HEK293T (cell line): ENCODE measurements around the gene DLX4.

Experiments used
- CTCF ChIA-PET: fragments of 350-600 bp; formaldehyde crosslinking; extraction: SDS; loops from one replicate; lab custom pipeline; 2021; ENCODE audit warnings: antibody characterized with exemption, inconsistent platforms; lab: Yijun Ruan, JAX
- POLR2A ChIA-PET: fragments of 350-600 bp; formaldehyde crosslinking; extraction: SDS; loops from one replicate; lab custom pipeline; 2020; ENCODE audit warnings: antibody characterized with exemption, inconsistent platforms; lab: Yijun Ruan, JAX
- DNase-seq: peaks from one replicate; pipeline ENCODE4 v3.0.0; 2012; ENCODE audit warnings: mixed read lengths; ENCODE audit errors: extremely low spot score
- ARNT ChIP-seq: fragments of 450-650 bp; IDR thresholded peaks from 2 replicates; pipeline ENCODE4 v1.6.1; 2017; ENCODE audit warnings: mild to moderate bottlenecking
- BHLHE40 ChIP-seq: fragments of 450-650 bp; IDR thresholded peaks from 2 replicates; pipeline ENCODE4 v1.6.1; 2016; ENCODE audit warnings: mild to moderate bottlenecking, moderate library complexity, borderline replicate concordance
- CTBP1 ChIP-seq: fragments of 450-650 bp; IDR thresholded peaks from 2 replicates; pipeline ENCODE4 v1.6.1; 2016; ENCODE audit warnings: borderline replicate concordance
- ELF4 ChIP-seq: fragments of 450-650 bp; IDR thresholded peaks from 2 replicates; pipeline ENCODE4 v1.6.1; 2017; ENCODE audit warnings: antibody characterized with exemption
- FOXA1 ChIP-seq: fragments of 450-650 bp; IDR thresholded peaks from 2 replicates; pipeline ENCODE4 v1.6.1; 2016; ENCODE audit warnings: mild to moderate bottlenecking
- FOXK2 ChIP-seq: fragments of 450-650 bp; IDR thresholded peaks from 2 replicates; pipeline ENCODE4 v1.6.1; 2016; ENCODE audit warnings: mild to moderate bottlenecking
- FOXM1 ChIP-seq: fragments of 450-650 bp; IDR thresholded peaks from 2 replicates; pipeline ENCODE4 v1.6.1; 2017; ENCODE audit warnings: mild to moderate bottlenecking, borderline replicate concordance
- HDGF ChIP-seq: fragments of 450-650 bp; IDR thresholded peaks from 2 replicates; pipeline ENCODE4 v1.6.1; 2017; ENCODE audit warnings: antibody characterized with exemption, borderline replicate concordance
- L3MBTL2 ChIP-seq: fragments of 450-650 bp; conservative IDR thresholded peaks from 2 replicates; pipeline ENCODE4 v1.6.1; 2016; ENCODE audit warnings: mild to moderate bottlenecking
- LEF1 ChIP-seq: fragments of 450-650 bp; IDR thresholded peaks from 2 replicates; pipeline ENCODE4 v1.6.1; 2017; ENCODE audit warnings: mild to moderate bottlenecking, borderline replicate concordance
- NFRKB ChIP-seq: fragments of 450-650 bp; IDR thresholded peaks from 2 replicates; pipeline ENCODE4 v1.6.1; 2016; ENCODE audit warnings: mild to moderate bottlenecking, moderate library complexity
- PKNOX1 ChIP-seq: fragments of 450-650 bp; IDR thresholded peaks from 2 replicates; pipeline ENCODE4 v1.6.1; 2016
- SP1 ChIP-seq: fragments of 450-650 bp; IDR thresholded peaks from 2 replicates; pipeline ENCODE4 v1.6.1; 2017
- SUZ12 ChIP-seq: fragments of 450-650 bp; IDR thresholded peaks from 2 replicates; pipeline ENCODE4 v1.6.1; 2016; ENCODE audit warnings: mild to moderate bottlenecking
- TARDBP ChIP-seq: fragments of 450-650 bp; IDR thresholded peaks from 2 replicates; pipeline ENCODE4 v1.6.1; 2016
- ZNF384 ChIP-seq: fragments of 450-650 bp; IDR thresholded peaks from 2 replicates; pipeline ENCODE4 v1.6.1; 2016

The DLX4 gene

GRCh38 chr17:49932138-49932723, 36.8 kb upstream of the DLX4 start:
- no peak for TF ChIP-seq LEF1
- no peak for TF ChIP-seq TARDBP
- TF ChIP-seq HDGF = no peak
- TF ChIP-seq PKNOX1 = no peak
- TF ChIP-seq SUZ12 = no peak
- no peak for TF ChIP-seq BHLHE40
- TF ChIP-seq ARNT = no peak
- no peak for TF ChIP-seq FOXK2
- no peak for TF ChIP-seq NFRKB
- TF ChIP-seq ZNF384 = no peak
- TF ChIP-seq CTBP1 = no peak
- no peak for TF ChIP-seq FOXM1
- no peak for TF ChIP-seq FOXA1
- no peak for TF ChIP-seq ELF4
- TF ChIP-seq L3MBTL2 = no peak
- no peak for TF ChIP-seq SP1
- ChIA-PET CTCF (interaction anchor here (2.7 kb wide), 1 partner anchor 65 kb away, joined by 9 read pairs; no protein-coding TSS in a partner anchor), POLR2A (no interaction called here)
- DNase-seq = no peak

GRCh38 chr17:49932901-49933300, 36.1 kb upstream of the DLX4 start:
- DNase-seq = no peak
- ChIA-PET CTCF (interaction anchor here (1.1 to 2.7 kb wide), 2 partner anchors 20 to 64 kb away, joined by 3 to 9 read pairs; no protein-coding TSS in a partner anchor), POLR2A (no interaction called here)
- no peak for TF ChIP-seq FOXK2
- TF ChIP-seq SP1 = no peak
- TF ChIP-seq BHLHE40 = no peak
- no peak for TF ChIP-seq FOXM1
- no peak for TF ChIP-seq SUZ12
- TF ChIP-seq L3MBTL2 = no peak
- TF ChIP-seq CTBP1 = no peak
- no peak for TF ChIP-seq FOXA1
- TF ChIP-seq PKNOX1 = no peak
- TF ChIP-seq ARNT = no peak
- no peak for TF ChIP-seq TARDBP
- no peak for TF ChIP-seq ELF4
- TF ChIP-seq LEF1 = no peak
- TF ChIP-seq HDGF = no peak
- TF ChIP-seq NFRKB = no peak
- TF ChIP-seq ZNF384 = no peak

GRCh38 chr17:49935526-49936210, 33.3 kb upstream of the DLX4 start:
- no peak for DNase-seq

GRCh38 chr17:49936386-49936785, 32.6 kb upstream of the DLX4 start:
- POLR2A ChIA-PET = no interaction called here

More at GRCh38 chr17:49935526-49936210, 33.3 kb upstream of the DLX4 start:
- TF ChIP-seq HDGF (no peak), LEF1 (no peak), SP1 (no peak), TARDBP (no peak), FOXA1 (no peak), FOXK2 (no peak), ZNF384 (no peak), NFRKB (no peak), L3MBTL2 (no peak), SUZ12 (no peak), ARNT (no peak), FOXM1 (no peak), ELF4 (no peak), CTBP1 (no peak), PKNOX1 (no peak), BHLHE40 (no peak)
- ChIA-PET POLR2A (no interaction called here), CTCF (interaction anchor here (1.3 kb wide), 1 partner anchor 17 kb away, joined by 4 read pairs; no protein-coding TSS in a partner anchor)

More at GRCh38 chr17:49936386-49936785, 32.6 kb upstream of the DLX4 start:
- DNase-seq = no peak
- CTCF ChIA-PET = no interaction called here
- TF ChIP-seq FOXA1 = no peak
- TF ChIP-seq ARNT = no peak
- TF ChIP-seq FOXK2 = no peak
- TF ChIP-seq NFRKB = no peak
- TF ChIP-seq SUZ12 = no peak
- TF ChIP-seq CTBP1 = no peak
- TF ChIP-seq SP1 = no peak
- no peak for TF ChIP-seq TARDBP
- no peak for TF ChIP-seq BHLHE40
- no peak for TF ChIP-seq LEF1
- TF ChIP-seq HDGF = no peak
- TF ChIP-seq ELF4 = no peak
- TF ChIP-seq PKNOX1 = no peak
- TF ChIP-seq FOXM1 = no peak
- TF ChIP-seq ZNF384 = no peak
- TF ChIP-seq L3MBTL2 = no peak
